Activated T-cell treated with anti-CD3 and anti-CD28 coated beads, Interleukin-2, amount 50 U/mL, for 24 hours (primary cell): ENCODE data around the gene FAM174C.

Experiments used
- DNase-seq: peaks from one replicate; pipeline ENCODE4 v3.0.0-alpha.2; 2020
- H3K27ac Mint-ChIP-seq: 2 replicates; pipeline ENCODE4 v1.8.0; 2020; ENCODE audit warnings: mild to moderate bottlenecking, mixed read lengths
- H3K27me3 Mint-ChIP-seq: 2 replicates; pipeline ENCODE4 v1.8.0; 2020; ENCODE audit warnings: mixed read lengths
- H3K36me3 Mint-ChIP-seq: 2 replicates; pipeline ENCODE4 v1.8.0; 2020; ENCODE audit warnings: low read depth, mixed read lengths
- H3K4me1 Mint-ChIP-seq: 2 replicates; pipeline ENCODE4 v1.8.0; 2020; ENCODE audit warnings: low read depth, mixed read lengths
- H3K4me3 Mint-ChIP-seq: 2 replicates; pipeline ENCODE4 v1.8.0; 2020; ENCODE audit warnings: mild to moderate bottlenecking, moderate library complexity, mixed read lengths
- H3K9me3 Mint-ChIP-seq: 2 replicates; pipeline ENCODE4 v1.8.0; 2020; ENCODE audit warnings: mixed read lengths

Gene FAM174C

GRCh38 chr19:1252221-1252820 is 23.0 kb upstream of the FAM174C start:
- Mint-ChIP-seq H3K9me3 (no peaks in the 10 kb centered on the region), H3K4me3 (peak overlapping the region; percentile 93), H3K27ac (peak overlapping the region; percentile 96), H3K36me3 (peaks cover 51% of the 10 kb centered on the region), H3K27me3 (no peaks in the 10 kb centered on the region), H3K4me1 (peaks cover 23% of the 10 kb centered on the region)
- DNase-seq: no peak

- Mint-ChIP-seq H3K36me3 (peaks cover 58% of the 10 kb centered on the region), H3K4me3 (peak overlapping the region; percentile 93), H3K27ac (peak overlapping the region; percentile 96), H3K4me1 (peaks cover 29% of the 10 kb centered on the region), H3K27me3 (no peaks in the 10 kb centered on the region), H3K9me3 (no peaks in the 10 kb centered on the region)
- DNase-seq: peak; percentile 82
These were observed 22.4 kb upstream of the FAM174C start for GRCh38 chr19:1252821-1253513.

- Mint-ChIP-seq H3K4me3 (peak overlapping the region; percentile 93), H3K27ac (peak overlapping the region; percentile 96), H3K36me3 (peaks cover 64% of the 10 kb centered on the region), H3K27me3 (no peaks in the 10 kb centered on the region), H3K9me3 (no peaks in the 10 kb centered on the region), H3K4me1 (peaks cover 34% of the 10 kb centered on the region)
- DNase-seq: no peak
These were observed 21.7 kb upstream of the FAM174C start for GRCh38 chr19:1253514-1254080.

- Mint-ChIP-seq H3K4me1 (peaks cover 39% of the 10 kb centered on the region), H3K27me3 (no peaks in the 10 kb centered on the region), H3K27ac (peak overlapping the region; percentile 90), H3K36me3 (peaks cover 69% of the 10 kb centered on the region), H3K9me3 (no peaks in the 10 kb centered on the region), H3K4me3 (no peak overlapping the region)
- DNase-seq: no peak
These were observed 21.2 kb upstream of the FAM174C start for GRCh38 chr19:1254081-1254527.

GRCh38 chr19:1254530-1255185 is 20.7 kb upstream of the FAM174C start:
- H3K27me3 Mint-ChIP-seq: no peaks in the 10 kb centered on the region
- peak overlapping the region; percentile 23 for H3K4me3 Mint-ChIP-seq
- H3K36me3 Mint-ChIP-seq: peaks cover 69% of the 10 kb centered on the region
- H3K9me3 Mint-ChIP-seq: no peaks in the 10 kb centered on the region
- peaks cover 44% of the 10 kb centered on the region for H3K4me1 Mint-ChIP-seq
- no peak for DNase-seq
- H3K27ac Mint-ChIP-seq: peak overlapping the region; percentile 90

GRCh38 chr19:1255186-1256161 is 19.9 kb upstream of the FAM174C start:
- no peak for DNase-seq
- Mint-ChIP-seq H3K4me3 (peak overlapping the region; percentile 23), H3K27ac (peak overlapping the region; percentile 90), H3K4me1 (peaks cover 49% of the 10 kb centered on the region), H3K36me3 (peaks cover 70% of the 10 kb centered on the region), H3K27me3 (no peaks in the 10 kb centered on the region), H3K9me3 (no peaks in the 10 kb centered on the region)

- H3K27ac Mint-ChIP-seq: peak overlapping the region; percentile 98
- H3K4me1 Mint-ChIP-seq: peaks cover 57% of the 10 kb centered on the region
- H3K36me3 Mint-ChIP-seq: peaks cover 68% of the 10 kb centered on the region
- DNase-seq: no peak
- no peaks in the 10 kb centered on the region for H3K27me3 Mint-ChIP-seq
- H3K4me3 Mint-ChIP-seq: peak overlapping the region; percentile 29
- H3K9me3 Mint-ChIP-seq: no peaks in the 10 kb centered on the region
These were observed 18.5 kb upstream of the FAM174C start for GRCh38 chr19:1256646-1257474.

- H3K4me3 Mint-ChIP-seq: peak overlapping the region; percentile 84
- peak overlapping the region; percentile 98 for H3K27ac Mint-ChIP-seq
- H3K4me1 Mint-ChIP-seq: peaks cover 61% of the 10 kb centered on the region
- DNase-seq: no peak
- H3K9me3 Mint-ChIP-seq: no peaks in the 10 kb centered on the region
- H3K36me3 Mint-ChIP-seq: peaks cover 63% of the 10 kb centered on the region
- no peaks in the 10 kb centered on the region for H3K27me3 Mint-ChIP-seq
These were observed 17.7 kb upstream of the FAM174C start for GRCh38 chr19:1257475-1258162.

GRCh38 chr19:1258163-1258492 is 17.2 kb upstream of the FAM174C start:
- Mint-ChIP-seq H3K27me3 (no peaks in the 10 kb centered on the region), H3K4me1 (peaks cover 67% of the 10 kb centered on the region), H3K36me3 (peaks cover 64% of the 10 kb centered on the region), H3K4me3 (peak overlapping the region; percentile 84), H3K27ac (peak overlapping the region; percentile 98), H3K9me3 (no peaks in the 10 kb centered on the region)
- no peak for DNase-seq

GRCh38 chr19:1258707-1259205 is 16.6 kb upstream of the FAM174C start:
- no peaks in the 10 kb centered on the region for H3K9me3 Mint-ChIP-seq
- H3K27me3 Mint-ChIP-seq: no peaks in the 10 kb centered on the region
- peak overlapping the region; percentile 84 for H3K4me3 Mint-ChIP-seq
- peaks cover 64% of the 10 kb centered on the region for H3K4me1 Mint-ChIP-seq
- H3K36me3 Mint-ChIP-seq: peaks cover 60% of the 10 kb centered on the region
- no peak for DNase-seq
- H3K27ac Mint-ChIP-seq: peak overlapping the region; percentile 98

GRCh38 chr19:1259206-1259875 is 16.0 kb upstream of the FAM174C start:
- peak overlapping the region; percentile 98 for H3K27ac Mint-ChIP-seq
- peak; percentile 85 for DNase-seq
- H3K27me3 Mint-ChIP-seq: no peaks in the 10 kb centered on the region
- H3K4me3 Mint-ChIP-seq: peak overlapping the region; percentile 84
- no peaks in the 10 kb centered on the region for H3K9me3 Mint-ChIP-seq
- peaks cover 65% of the 10 kb centered on the region for H3K4me1 Mint-ChIP-seq
- peaks cover 61% of the 10 kb centered on the region for H3K36me3 Mint-ChIP-seq
